GM21381 (cell line): ENCODE data around the gene PLSCR5.
A peak's percentile ranks its signal among the peaks of the same experiment; 100 is the strongest.

ENCODE experiments used
- ATAC-seq: cut with Tn5 transposase; IDR thresholded peaks from one replicate; pipeline ENCODE4 v1.9.1; 2021; ENCODE audit warnings: mild to moderate bottlenecking, moderate library complexity; ENCODE audit not compliant: unreplicated experiment

PLSCR5 gene

GRCh38 chr3:146546366-146546965 lies 58.7 kb downstream of the PLSCR5 start:
- ATAC-seq = no peak

GRCh38 chr3:146544929-146545528 lies 60.1 kb downstream of the PLSCR5 start:
- ATAC-seq = no peak

- peak; percentile 85 for ATAC-seq
Observed at GRCh38 chr3:146544002-146544928, 60.9 kb downstream of the PLSCR5 start, which contains the start of gene PLSCR1. Gene PLSCR1, minus strand, starts transcription at chr3:146544607. Its CDS starts 8,055 bp downstream, at chr3:146536552.

- ATAC-seq = peak; percentile 7
Observed at GRCh38 chr3:146543461-146544001, 61.6 kb downstream of the PLSCR5 start.

- no peak for ATAC-seq
Observed at GRCh38 chr3:146542978-146543377, 62.2 kb downstream of the PLSCR5 start.

GRCh38 chr3:146542179-146542578 lies 63.0 kb downstream of the PLSCR5 start:
- no peak for ATAC-seq

GRCh38 chr3:146540978-146541377 lies 64.2 kb downstream of the PLSCR5 start:
- no peak for ATAC-seq

- ATAC-seq = no peak
Observed at GRCh38 chr3:146540236-146540635, 64.9 kb downstream of the PLSCR5 start.

GRCh38 chr3:146539315-146539714 lies 65.8 kb downstream of the PLSCR5 start:
- no peak for ATAC-seq

- ATAC-seq = no peak
Observed at GRCh38 chr3:146537603-146538002, 67.5 kb downstream of the PLSCR5 start.

- no peak for ATAC-seq
Observed at GRCh38 chr3:146536681-146537080, 68.5 kb downstream of the PLSCR5 start.
